Measurements from ENCODE around the gene IFITM10. TPM values are rescaled to one million over a fixed set of nuclear protein-coding genes. Genes with fewer than 3 reads are reported as not detected.

IFITM10 gene
- total RNA-seq, 1 donor from 2014 or later, result 0.64 TPM

DNA sequence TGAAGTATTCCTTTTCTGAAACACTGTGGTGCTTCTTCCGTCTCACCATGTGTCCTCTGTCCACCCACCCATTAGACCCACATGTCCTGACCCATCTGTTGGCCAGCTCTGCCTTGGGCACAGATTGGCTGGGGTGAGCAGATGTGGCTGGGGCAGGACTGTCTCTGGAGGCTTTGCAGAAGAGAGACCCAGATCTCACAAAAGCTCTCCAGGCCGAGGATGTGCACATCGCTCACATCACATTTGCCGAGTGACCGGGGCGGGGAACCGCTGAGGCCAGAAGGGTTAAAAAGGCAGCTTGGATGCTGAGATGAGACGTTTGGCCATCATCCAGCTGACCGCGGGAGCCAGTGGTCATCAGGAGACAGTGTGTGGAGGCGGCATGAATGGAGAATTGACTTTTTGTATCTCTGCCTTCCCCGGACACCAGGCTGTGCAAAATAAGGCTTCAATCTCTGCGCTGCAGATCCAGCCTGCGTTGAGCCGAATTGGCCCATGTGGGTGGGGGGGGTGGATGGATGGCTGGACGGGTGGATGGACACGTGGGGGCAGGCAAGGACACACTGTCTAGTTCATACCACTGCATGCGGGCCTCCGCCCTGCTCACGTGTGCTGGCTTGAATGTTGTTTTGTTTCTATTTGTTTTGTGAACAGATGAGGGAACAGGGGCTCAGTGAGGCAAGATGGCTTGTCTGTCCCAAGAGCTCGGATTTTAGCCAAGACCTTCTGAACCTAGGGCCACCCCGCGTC lies 6.1 kb downstream of the IFITM10 start:
- H3K4me3 Mint-ChIP-seq (ENCODE audit: unreplicated experiment), result no peak overlapping the region
- H3K9me3 Mint-ChIP-seq (ENCODE audit: unreplicated experiment), result no peaks in the 10 kb centered on the region
- no peak for DNase-seq (ENCODE audit: low spot score)
- no peaks in the 10 kb centered on the region for H3K36me3 Mint-ChIP-seq (ENCODE audit: low read depth, unreplicated experiment)
- no peak overlapping the region for H3K27ac Mint-ChIP-seq (ENCODE audit: unreplicated experiment)
- H3K4me1 Mint-ChIP-seq (ENCODE audit: unreplicated experiment), result no peaks in the 10 kb centered on the region
- peaks cover 9% of the 10 kb centered on the region for H3K27me3 Mint-ChIP-seq (ENCODE audit: unreplicated experiment)
- TF ChIP-seq, protein P1, sequence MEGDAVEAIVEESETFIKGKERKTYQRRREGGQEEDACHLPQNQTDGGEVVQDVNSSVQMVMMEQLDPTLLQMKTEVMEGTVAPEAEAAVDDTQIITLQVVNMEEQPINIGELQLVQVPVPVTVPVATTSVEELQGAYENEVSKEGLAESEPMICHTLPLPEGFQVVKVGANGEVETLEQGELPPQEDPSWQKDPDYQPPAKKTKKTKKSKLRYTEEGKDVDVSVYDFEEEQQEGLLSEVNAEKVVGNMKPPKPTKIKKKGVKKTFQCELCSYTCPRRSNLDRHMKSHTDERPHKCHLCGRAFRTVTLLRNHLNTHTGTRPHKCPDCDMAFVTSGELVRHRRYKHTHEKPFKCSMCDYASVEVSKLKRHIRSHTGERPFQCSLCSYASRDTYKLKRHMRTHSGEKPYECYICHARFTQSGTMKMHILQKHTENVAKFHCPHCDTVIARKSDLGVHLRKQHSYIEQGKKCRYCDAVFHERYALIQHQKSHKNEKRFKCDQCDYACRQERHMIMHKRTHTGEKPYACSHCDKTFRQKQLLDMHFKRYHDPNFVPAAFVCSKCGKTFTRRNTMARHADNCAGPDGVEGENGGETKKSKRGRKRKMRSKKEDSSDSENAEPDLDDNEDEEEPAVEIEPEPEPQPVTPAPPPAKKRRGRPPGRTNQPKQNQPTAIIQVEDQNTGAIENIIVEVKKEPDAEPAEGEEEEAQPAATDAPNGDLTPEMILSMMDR (IDR thresholded peaks at IDR 0.05; ENCODE audit: unreplicated experiment), result no peak

DNA sequence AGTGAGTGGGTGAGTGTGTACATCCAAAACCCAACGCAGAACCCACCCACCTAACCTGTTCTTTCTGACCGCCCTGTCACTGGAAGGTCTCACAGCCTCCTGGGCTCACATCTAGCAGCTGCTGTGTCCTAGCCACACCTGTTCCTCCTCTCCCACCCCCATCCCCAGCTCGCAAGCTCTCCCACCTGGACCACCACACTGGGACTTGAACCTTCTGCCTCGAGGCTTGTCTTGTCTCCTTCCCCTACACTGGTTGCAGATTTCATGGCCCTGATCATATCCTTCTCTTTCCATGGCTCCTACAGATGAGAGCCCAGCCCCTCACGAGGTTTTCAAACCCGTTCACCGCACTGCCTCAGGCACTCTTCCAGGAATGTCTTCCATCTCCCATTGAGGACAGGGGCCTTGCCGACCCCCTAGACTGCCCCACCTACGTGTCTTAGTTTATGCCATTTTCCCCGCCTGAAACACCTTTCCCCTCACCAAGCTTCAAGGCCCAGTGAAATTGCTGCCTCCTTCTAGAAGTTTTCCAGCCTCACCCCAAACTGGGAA lies 6.7 kb downstream of the IFITM10 start:
- no peaks in the 10 kb centered on the region for H3K9me3 Mint-ChIP-seq (ENCODE audit: unreplicated experiment)
- no peak overlapping the region for H3K4me3 Mint-ChIP-seq (ENCODE audit: unreplicated experiment)
- no peak for DNase-seq (ENCODE audit: low spot score)
- H3K4me1 Mint-ChIP-seq (ENCODE audit: unreplicated experiment), result no peaks in the 10 kb centered on the region
- peaks cover 9% of the 10 kb centered on the region for H3K27me3 Mint-ChIP-seq (ENCODE audit: unreplicated experiment)
- H3K36me3 Mint-ChIP-seq (ENCODE audit: low read depth, unreplicated experiment), result no peaks in the 10 kb centered on the region
- TF ChIP-seq, protein P1 (IDR thresholded peaks at IDR 0.05; ENCODE audit: unreplicated experiment), result no peak
- H3K27ac Mint-ChIP-seq (ENCODE audit: unreplicated experiment), result no peak overlapping the region

DNA sequence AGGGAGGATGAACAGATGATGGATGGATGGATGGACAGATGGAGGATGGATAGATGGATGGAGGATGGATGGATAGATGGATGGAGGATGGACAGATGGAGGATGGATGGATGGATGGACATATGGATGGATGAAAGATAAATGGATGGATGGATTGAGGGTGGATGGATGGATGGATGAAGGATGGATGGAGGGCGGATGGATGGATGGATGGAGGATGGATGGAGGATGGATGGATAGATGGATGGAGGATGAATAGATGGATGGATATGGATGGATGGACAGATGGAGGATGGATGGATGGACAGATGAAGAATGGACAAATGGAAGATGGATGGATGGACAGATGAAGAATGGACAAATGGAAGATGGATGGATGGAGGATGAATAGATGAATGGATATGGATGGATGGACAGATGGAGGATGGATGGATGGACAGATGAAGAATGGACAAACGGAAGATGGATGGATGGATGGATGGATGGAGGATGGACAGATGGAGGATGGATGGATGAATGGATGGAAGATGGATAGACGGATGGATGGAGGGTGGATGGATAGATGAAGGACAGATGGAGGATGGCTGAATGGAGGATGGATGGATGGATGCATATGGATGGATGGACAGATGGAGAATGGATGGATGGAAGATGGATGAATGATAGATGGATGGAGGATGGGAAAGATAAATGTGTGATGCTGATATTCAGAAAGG lies 7.4 kb downstream of the IFITM10 start:
- Mint-ChIP-seq H3K36me3 (ENCODE audit: low read depth, unreplicated experiment) (peaks cover 4% of the 10 kb centered on the region), H3K9me3 (ENCODE audit: unreplicated experiment) (no peaks in the 10 kb centered on the region), H3K4me3 (ENCODE audit: unreplicated experiment) (no peak overlapping the region), H3K27me3 (ENCODE audit: unreplicated experiment) (peaks cover 9% of the 10 kb centered on the region), H3K4me1 (ENCODE audit: unreplicated experiment) (no peaks in the 10 kb centered on the region), H3K27ac (ENCODE audit: unreplicated experiment) (no peak overlapping the region)
- no peak for DNase-seq (ENCODE audit: low spot score)
- TF ChIP-seq, protein P1 (IDR thresholded peaks at IDR 0.05; ENCODE audit: unreplicated experiment), result no peak

DNA sequence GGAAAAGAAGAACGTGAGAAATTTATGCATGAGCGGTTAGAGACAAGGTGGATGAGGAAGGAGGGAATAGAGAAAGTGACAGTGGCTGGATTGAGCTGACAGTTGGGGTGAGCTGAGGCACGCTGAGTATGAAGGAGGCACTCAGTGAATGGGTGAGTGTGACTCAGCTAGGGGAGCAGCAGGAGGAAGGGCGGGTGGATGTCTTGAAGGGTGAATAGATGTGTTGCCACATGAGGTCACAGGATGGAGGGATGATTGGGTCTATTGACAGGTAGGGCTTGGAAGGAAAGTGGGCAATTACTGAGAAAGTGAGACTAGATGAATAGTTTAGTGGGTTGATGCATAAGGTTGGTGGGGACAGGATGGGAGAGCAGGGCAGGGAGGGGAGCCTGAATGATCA lies 8.0 kb downstream of the IFITM10 start:
- Mint-ChIP-seq H3K36me3 (ENCODE audit: low read depth, unreplicated experiment) (peaks cover 4% of the 10 kb centered on the region), H3K9me3 (ENCODE audit: unreplicated experiment) (no peaks in the 10 kb centered on the region), H3K27me3 (ENCODE audit: unreplicated experiment) (peaks cover 6% of the 10 kb centered on the region), H3K4me3 (ENCODE audit: unreplicated experiment) (no peak overlapping the region), H3K4me1 (ENCODE audit: unreplicated experiment) (no peaks in the 10 kb centered on the region), H3K27ac (ENCODE audit: unreplicated experiment) (no peak overlapping the region)
- DNase-seq (ENCODE audit: low spot score), result no peak
- TF ChIP-seq, protein P1 (IDR thresholded peaks at IDR 0.05; ENCODE audit: unreplicated experiment), result no peak

DNA sequence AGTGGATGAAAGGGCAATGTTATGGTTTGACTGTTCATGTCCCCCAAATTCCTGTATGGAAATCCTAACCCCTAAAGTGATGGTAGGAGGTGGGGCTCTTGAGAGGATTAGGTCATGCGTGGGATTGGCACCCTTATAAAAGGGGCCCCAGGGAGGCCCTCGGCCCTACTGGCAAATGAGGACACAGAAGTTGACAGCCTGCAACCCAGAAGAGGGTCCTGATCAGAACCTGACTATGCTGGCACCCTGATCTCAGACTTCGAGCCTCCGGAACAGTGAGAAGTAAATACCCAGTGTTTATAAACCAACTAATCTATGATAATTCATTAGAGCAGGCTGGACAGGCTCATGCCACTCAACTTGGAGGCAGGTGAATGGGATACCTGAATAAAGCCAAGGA lies 8.7 kb downstream of the IFITM10 start:
- Mint-ChIP-seq H3K27ac (ENCODE audit: unreplicated experiment) (no peak overlapping the region), H3K4me1 (ENCODE audit: unreplicated experiment) (no peaks in the 10 kb centered on the region), H3K4me3 (ENCODE audit: unreplicated experiment) (no peak overlapping the region), H3K9me3 (ENCODE audit: unreplicated experiment) (peaks cover under 1% of the 10 kb centered on the region), H3K36me3 (ENCODE audit: low read depth, unreplicated experiment) (peaks cover 6% of the 10 kb centered on the region), H3K27me3 (ENCODE audit: unreplicated experiment) (peaks cover 5% of the 10 kb centered on the region)
- TF ChIP-seq, protein P1 (IDR thresholded peaks at IDR 0.05; ENCODE audit: unreplicated experiment), result no peak
- no peak for DNase-seq (ENCODE audit: low spot score)
